Lower leg skin (tissue), 4 donors: ENCODE data around the gene KIF20A. TPM values are rescaled to one million over a fixed set of nuclear protein-coding genes. Genes with fewer than 3 reads are reported as not detected.
"Not testable (repeated sequence)": the region's sequence is repeated elsewhere in the genome, so short reads cannot be mapped to it uniquely, and the experiment has no call there.

ENCODE experiments used
- DNase-seq, 2 donors: peaks; one replicate each; pipeline ENCODE4 v3.0.0-alpha.2; 2019; ENCODE audit warnings: low spot score in 2 of 2
- H3K4me3 ChIP-seq: fragments of 200-600 bp; sonication (generic); 2 replicates; pipeline ENCODE4 v1.5.1; 2017; ENCODE audit warnings: mild to moderate bottlenecking, low read depth; ENCODE audit not compliant: poor library complexity, severe bottlenecking
- POLR2A ChIP-seq, 2 donors: fragments of 450-650 bp; IDR thresholded peaks; one replicate each; pipeline ENCODE4 v1.6.1; 2016 to 2017; ENCODE audit warnings: antibody characterized with exemption in 2 of 2, mild to moderate bottlenecking in 1 of 2, moderate library complexity in 1 of 2
- WGBS, 2 donors: methylation state at CpG; one replicate each; pipeline ENCODE4 v1.1.5; 2018; 5-methylcytosine and 5-hydroxymethylcytosine counted together
- intact Hi-C: fragments of 100-400 bp; cut with DNase I; formaldehyde crosslinking; loops from one replicate; pipeline ENCODE4 v1.15.0; 2023; ENCODE audit warnings: low total_unique reads
- total RNA-seq, 4 donors: library from RNA; depleted of rRNA; stranded (reverse); fragments of >200 nt; gene quantifications; one replicate each; pipeline ENCODE4 v1.1.0, GENCODE V29; 2016
- TF ChIP-seq, protein P1 (sequence below), 3 donors: fragments of 450-650 bp; IDR thresholded peaks; one replicate each; pipeline ENCODE4 v1.5.1; 2016; ENCODE audit warnings: antibody characterized with exemption in 3 of 3, mild to moderate bottlenecking in 3 of 3, moderate library complexity in 2 of 3

The KIF20A gene
- total RNA-seq, 4 donors from 2014 or later: 1.3 to 3.2 (median 2.3) TPM

DNA sequence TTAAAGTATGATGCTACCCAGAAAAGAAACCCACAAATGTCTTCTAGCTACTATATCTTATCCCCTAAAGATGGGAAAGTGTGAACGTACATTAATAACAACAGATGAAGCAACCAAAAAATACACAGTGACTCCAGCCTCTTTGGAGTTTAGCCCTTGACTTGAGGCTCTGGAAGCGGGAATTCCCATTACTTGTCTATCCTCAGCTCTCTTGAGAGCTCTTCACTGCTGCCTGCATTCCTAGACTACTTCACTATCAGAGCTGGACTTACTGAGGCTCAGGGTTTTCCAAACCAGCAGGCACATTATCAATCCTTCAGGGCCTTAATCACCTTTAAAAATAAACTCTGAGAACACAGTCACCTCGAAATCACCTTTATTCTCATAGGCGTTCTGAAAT is 38.6 kb upstream of the KIF20A start:
- TF ChIP-seq POLR2A (IDR thresholded peaks at IDR 0.05): no peak
- TF ChIP-seq, protein P1, sequence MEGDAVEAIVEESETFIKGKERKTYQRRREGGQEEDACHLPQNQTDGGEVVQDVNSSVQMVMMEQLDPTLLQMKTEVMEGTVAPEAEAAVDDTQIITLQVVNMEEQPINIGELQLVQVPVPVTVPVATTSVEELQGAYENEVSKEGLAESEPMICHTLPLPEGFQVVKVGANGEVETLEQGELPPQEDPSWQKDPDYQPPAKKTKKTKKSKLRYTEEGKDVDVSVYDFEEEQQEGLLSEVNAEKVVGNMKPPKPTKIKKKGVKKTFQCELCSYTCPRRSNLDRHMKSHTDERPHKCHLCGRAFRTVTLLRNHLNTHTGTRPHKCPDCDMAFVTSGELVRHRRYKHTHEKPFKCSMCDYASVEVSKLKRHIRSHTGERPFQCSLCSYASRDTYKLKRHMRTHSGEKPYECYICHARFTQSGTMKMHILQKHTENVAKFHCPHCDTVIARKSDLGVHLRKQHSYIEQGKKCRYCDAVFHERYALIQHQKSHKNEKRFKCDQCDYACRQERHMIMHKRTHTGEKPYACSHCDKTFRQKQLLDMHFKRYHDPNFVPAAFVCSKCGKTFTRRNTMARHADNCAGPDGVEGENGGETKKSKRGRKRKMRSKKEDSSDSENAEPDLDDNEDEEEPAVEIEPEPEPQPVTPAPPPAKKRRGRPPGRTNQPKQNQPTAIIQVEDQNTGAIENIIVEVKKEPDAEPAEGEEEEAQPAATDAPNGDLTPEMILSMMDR (IDR thresholded peaks at IDR 0.05): no peak
- DNase-seq: no peak
- H3K4me3 ChIP-seq: no peak overlapping the region
- intact Hi-C loops: no loop called here
- WGBS, 2 donors: 72 to 80% methylated on average over 4 of the region's 4 CpGs

DNA sequence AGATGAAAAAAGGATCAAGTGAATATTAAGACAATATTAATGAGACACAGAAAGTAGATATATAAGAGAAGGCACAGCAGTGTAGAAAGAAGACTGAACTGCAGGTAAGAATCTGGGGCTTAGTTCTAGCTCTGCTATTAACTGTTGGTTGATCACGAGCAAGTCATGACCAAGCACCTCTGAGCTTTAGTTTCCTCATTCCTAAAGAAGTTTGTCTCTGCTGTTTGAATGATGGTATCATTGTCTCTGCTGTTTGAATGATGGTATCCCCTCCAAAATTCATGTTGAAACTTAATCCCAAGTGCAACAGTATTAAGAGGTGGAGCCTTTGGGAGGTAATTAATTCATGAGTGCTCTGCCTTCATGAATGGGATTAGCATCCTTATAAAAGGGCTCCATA is 37.2 kb upstream of the KIF20A start:
- intact Hi-C loops: no loop called here
- no peak overlapping the region for H3K4me3 ChIP-seq
- DNase-seq: no peak
- TF ChIP-seq, protein P1 (IDR thresholded peaks at IDR 0.05): no peak
- no peak for TF ChIP-seq POLR2A (IDR thresholded peaks at IDR 0.05)
- WGBS, 2 donors: 54% methylated on average over 1 of the region's 1 CpG

DNA sequence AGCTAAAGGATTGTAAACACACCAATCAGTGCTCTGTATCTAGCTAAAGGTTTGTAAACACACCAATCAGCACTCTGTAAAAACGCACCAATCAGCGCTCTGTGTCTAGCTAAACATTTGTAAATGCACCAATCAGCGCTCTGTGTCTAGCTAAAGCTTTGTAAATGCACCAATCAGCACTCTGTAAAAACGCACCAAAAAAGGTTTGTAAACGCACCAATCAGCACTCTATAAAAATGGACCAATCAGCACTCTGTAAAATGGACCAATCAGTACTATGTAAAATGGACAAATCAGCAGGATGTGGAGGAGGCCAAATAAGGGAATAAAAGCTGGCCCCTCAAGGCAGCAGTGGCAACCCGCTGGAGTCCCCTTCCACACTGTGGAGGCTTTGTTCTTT is 35.3 kb upstream of the KIF20A start:
- DNase-seq, H3K4me3 ChIP-seq, intact Hi-C loops: not testable (repeated sequence)
- WGBS, 2 donors: 81 to 99% methylated on average over 6 of the region's 6 CpGs

DNA sequence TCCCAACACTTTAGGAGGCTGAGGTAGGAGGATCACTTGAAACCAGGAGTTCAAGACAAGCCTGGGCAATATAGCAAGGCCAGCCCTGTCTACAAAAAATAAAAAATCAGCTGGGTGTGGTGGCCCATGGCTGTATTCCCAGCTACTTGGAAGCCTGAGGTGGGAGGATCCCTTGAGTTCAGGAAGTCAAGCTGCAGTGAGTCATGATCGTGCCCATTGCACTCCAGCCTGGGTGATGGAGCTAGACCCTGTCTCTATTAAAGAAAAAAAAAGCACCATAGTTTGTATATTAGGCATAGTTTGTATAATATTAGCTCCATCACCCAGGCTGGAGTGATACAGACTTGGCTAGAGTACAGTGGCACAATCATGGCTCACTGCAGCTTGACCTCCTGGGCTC is 30.1 kb upstream of the KIF20A start:
- no peak for TF ChIP-seq POLR2A (IDR thresholded peaks at IDR 0.05)
- no peak overlapping the region for H3K4me3 ChIP-seq
- WGBS, 2 donors: 14 to 16% methylated on average over 1 of the region's 1 CpG
- peak in 1 of 2 donors; percentile 49 for DNase-seq
- intact Hi-C loops: no loop called here

DNA sequence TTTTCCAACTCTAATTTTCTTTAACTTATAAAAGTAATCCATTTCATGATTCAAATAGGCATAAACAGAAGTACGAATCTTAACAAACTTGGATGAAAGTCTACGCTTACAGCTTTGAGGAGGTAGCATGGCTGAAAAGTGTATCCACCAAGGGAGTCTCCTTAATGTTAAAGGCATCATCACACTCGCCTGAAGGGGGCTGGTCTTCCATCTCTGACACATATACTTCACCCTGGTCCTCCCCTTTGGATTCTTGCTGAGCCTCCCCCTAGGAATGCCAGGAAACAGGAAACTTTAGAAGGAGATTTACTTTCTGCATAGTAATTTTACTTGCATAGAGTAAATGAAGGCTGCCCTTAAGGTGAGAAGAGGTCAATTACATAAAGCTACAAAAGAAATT is 29.4 kb upstream of the KIF20A start:
- intact Hi-C loops: no loop called here
- no peak for DNase-seq
- H3K4me3 ChIP-seq: no peak overlapping the region
- TF ChIP-seq, protein P1 (IDR thresholded peaks at IDR 0.05): no peak
- TF ChIP-seq POLR2A (IDR thresholded peaks at IDR 0.05): no peak
- WGBS, 2 donors: 56 to 60% methylated on average over 3 of the region's 3 CpGs

DNA sequence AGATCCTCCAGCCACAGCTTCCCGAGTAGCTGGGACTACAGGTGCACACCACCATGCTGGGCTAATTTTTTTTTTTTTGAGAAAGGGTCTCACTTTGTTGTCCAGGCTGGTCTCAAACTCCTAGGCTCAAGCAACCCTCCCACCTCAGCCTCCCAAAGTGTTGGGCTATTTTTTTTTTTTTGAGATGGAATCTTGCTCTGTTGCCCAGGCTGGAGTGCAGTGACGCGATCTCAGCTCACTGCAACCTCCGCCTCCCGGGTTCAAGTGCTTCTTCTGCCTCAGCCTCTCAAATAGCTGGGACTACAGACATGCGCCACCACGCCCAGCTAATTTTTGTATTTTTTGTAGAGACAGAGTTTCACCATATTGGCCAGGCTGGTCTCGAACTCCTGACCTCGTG is 22.9 kb upstream of the KIF20A start:
- 94 to 98% methylated on average over 9 of the region's 9 CpGs for WGBS, 2 donors
- H3K4me3 ChIP-seq, intact Hi-C loops, DNase-seq: not testable (repeated sequence)

DNA sequence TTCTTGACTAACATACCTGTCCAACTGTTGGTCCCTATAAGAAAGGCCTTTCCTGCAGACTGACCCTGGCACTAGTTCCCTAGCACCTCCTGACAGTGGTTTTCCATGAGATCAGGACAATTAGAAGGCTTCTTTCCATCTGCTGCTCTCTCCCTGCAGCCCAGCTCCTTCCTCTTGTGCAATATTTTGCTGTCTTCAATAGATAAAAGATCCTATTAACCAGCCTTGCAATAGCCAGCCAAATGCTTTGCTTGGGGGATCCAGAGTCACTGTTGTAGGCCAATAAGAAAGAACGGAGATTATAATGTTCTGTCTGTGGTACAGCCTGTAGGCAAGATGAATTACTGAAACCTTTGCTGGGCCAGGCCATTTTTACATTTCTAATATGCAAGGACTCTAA is 21.3 kb upstream of the KIF20A start:
- WGBS, 2 donors: 65 to 85% methylated on average over 1 of the region's 1 CpG
- DNase-seq: no peak
- H3K4me3 ChIP-seq: no peak overlapping the region
- no peak for TF ChIP-seq POLR2A (IDR thresholded peaks at IDR 0.05)
- TF ChIP-seq, protein P1 (IDR thresholded peaks at IDR 0.05): no peak
- intact Hi-C loops: no loop called here
